HepG2 (cell line): ENCODE data around the gene TSHZ2. TPM values are rescaled to one million over a fixed set of nuclear protein-coding genes. Genes with fewer than 3 reads are reported as not detected.

Experiments used
- ATAC-seq: fragments of 200-7000 bp; cut with Tn5 transposase; 3 replicates; pipeline ENCODE4 v1.9.1; 2020; ENCODE audit warnings: mild to moderate bottlenecking, moderate library complexity
- BruUV-seq: library from RNA; stranded (reverse); fragments of 400-500 nt; replicated peaks from 2 replicates; lab custom pipeline; 2021; lab: Mats Ljungman, UMichigan
- CTCF ChIA-PET: fragments of 300-600 bp; formaldehyde crosslinking; extraction: SDS; loops from one replicate; lab custom pipeline; 2021; ENCODE audit warnings: low total read pairs, inconsistent platforms, low intra/inter-chr PET ratio; lab: Yijun Ruan, JAX
- POLR2A ChIA-PET: fragments of 350-600 bp; sonication (Branson Sonifier 250); formaldehyde crosslinking; loops from one replicate; lab custom pipeline; 2020; ENCODE audit warnings: antibody characterized with exemption, inconsistent platforms; lab: Yijun Ruan, JAX
- DNase-seq: peaks from one replicate; pipeline ENCODE4 v3.0.0-alpha.2; 2015; ENCODE audit warnings: low spot score
- FAIRE-seq: peaks from 3 replicates; lab custom pipeline; 2011; peaks lifted over from hg19 to GRCh38; lab: Jason Lieb, UNC
- H2AFZ ChIP-seq: one replicate; pipeline ENCODE4 v1.6.1; 2011; ENCODE audit warnings: low read length, inconsistent platforms
- H3K27ac ChIP-seq: fragments of 300-600 bp; 3 replicates; pipeline ENCODE4 v1.8.0; 2011; ENCODE audit warnings: mixed run types, mild to moderate bottlenecking, mixed read lengths, low read length, inconsistent platforms; ENCODE audit not compliant: insufficient read depth; ENCODE audit errors: extremely low read length
- H3K27me3 ChIP-seq, 2 experiments: fragments of 200-600 bp in 1 of 2; 2 replicates in 1 of 2; 3 replicates in 1 of 2; pipeline versions ENCODE4 v1.6.0 to v1.8.0; 2011; ENCODE audit warnings: low read length in 2 of 2, mild to moderate bottlenecking in 2 of 2, moderate library complexity in 2 of 2, inconsistent platforms in 1 of 2; ENCODE audit not compliant: insufficient read depth in 2 of 2, control insufficient read depth in 1 of 2
- H3K36me3 ChIP-seq, 2 experiments: fragments of 200-600 bp in 1 of 2; replicated peaks in 1 of 2; 2 replicates in 1 of 2; 3 replicates in 1 of 2; pipeline versions ENCODE4 v1.5.1 to v1.8.0; 2011; ENCODE audit warnings: low read length in 2 of 2, inconsistent platforms in 1 of 2; ENCODE audit not compliant: insufficient read depth in 2 of 2, control insufficient read depth in 1 of 2
- H3K4me1 ChIP-seq: 2 replicates; pipeline ENCODE4 v1.5.1; 2012; ENCODE audit warnings: low read length, inconsistent platforms; ENCODE audit not compliant: insufficient read depth
- H3K4me2 ChIP-seq: 2 replicates; pipeline ENCODE4 v1.6.0; 2011; ENCODE audit warnings: low read depth, low read length, inconsistent platforms
- H3K4me3 ChIP-seq, 3 experiments: fragments of 200-600 bp in 1 of 3; sonication (generic), shearing (Covaris generic) in 1 of 3; replicated peaks in 1 of 3; 2 replicates each; pipeline ENCODE4 v1.5.1; 2011 to 2016; ENCODE audit warnings: low read length in 3 of 3, inconsistent platforms in 2 of 3, low read depth in 2 of 3, mild to moderate bottlenecking in 2 of 3, control low read depth in 1 of 3, mixed read lengths in 1 of 3; ENCODE audit not compliant: insufficient read depth in 1 of 3
- H3K79me2 ChIP-seq: one replicate; pipeline ENCODE4 v1.6.1; 2011; ENCODE audit warnings: low read length, inconsistent platforms; ENCODE audit not compliant: insufficient read depth
- H3K9ac ChIP-seq: 2 replicates; pipeline ENCODE4 v1.6.0; 2011; ENCODE audit warnings: mild to moderate bottlenecking, low read depth, low read length, inconsistent platforms; ENCODE audit not compliant: insufficient read depth
- H3K9me3 ChIP-seq: 2 replicates; pipeline ENCODE4 v1.5.1; 2012; ENCODE audit warnings: mild to moderate bottlenecking, low read length
- H4K20me1 ChIP-seq: 2 replicates; pipeline ENCODE4 v1.6.0; 2011; ENCODE audit warnings: inconsistent platforms, mild to moderate bottlenecking, low read length, moderate library complexity; ENCODE audit not compliant: insufficient read depth
- ATM ChIP-seq: fragments of 450-650 bp; IDR thresholded peaks from 2 replicates; pipeline ENCODE4 v1.7.1; 2017; ENCODE audit warnings: mild to moderate bottlenecking, borderline replicate concordance
- FOSL2 ChIP-seq: sonication (generic); formaldehyde crosslinking; IDR thresholded peaks from 2 replicates; pipeline ENCODE4 v1.4.0; 2020; ENCODE audit warnings: missing genetic modification reagents
- KLF13 ChIP-seq: sonication (generic); formaldehyde crosslinking; IDR thresholded peaks from 2 replicates; pipeline ENCODE4 v1.4.0; 2020; ENCODE audit warnings: mild to moderate bottlenecking, missing genetic modification reagents
- MAFF ChIP-seq: IDR thresholded peaks from 2 replicates; pipeline ENCODE4 v1.6.1; 2011; ENCODE audit warnings: low read depth, low read length, improper control_type of control experiment
- PBX2 ChIP-seq: IDR thresholded peaks from 2 replicates; pipeline ENCODE4 v1.6.1; 2016; ENCODE audit warnings: control low read depth
- PHB2 ChIP-seq: fragments of 450-650 bp; IDR thresholded peaks from 2 replicates; pipeline ENCODE4 v1.6.1; 2018; ENCODE audit not compliant: partially characterized antibody
- RFXAP ChIP-seq: sonication (generic); formaldehyde crosslinking; IDR thresholded peaks from 2 replicates; pipeline ENCODE4 v1.4.0; 2020; ENCODE audit warnings: missing genetic modification reagents, borderline replicate concordance
- ZNF17 ChIP-seq: sonication (generic); formaldehyde crosslinking; IDR thresholded peaks from 2 replicates; pipeline ENCODE4 v1.5.0; 2020; ENCODE audit warnings: mild to moderate bottlenecking, missing genetic modification reagents
- ZNF770 ChIP-seq: sonication (generic); formaldehyde crosslinking; IDR thresholded peaks from 2 replicates; pipeline ENCODE4 v1.5.0; 2020; ENCODE audit warnings: mild to moderate bottlenecking, missing genetic modification reagents
- WGBS: methylation state at CpG from one replicate; pipeline ENCODE4 v1.1.6; 2017; ENCODE audit warnings: low lambda C conversion rate; 5-methylcytosine and 5-hydroxymethylcytosine counted together
- in situ Hi-C: cut with HindIII; loops from 2 replicates; pipeline ENCODE4 v1.10.0; 2017; ENCODE audit warnings: low pct_unique_long_range_greater_than_20kb; ENCODE audit not compliant: extremely low pct_ligation_motif_present
- intact Hi-C: fragments of 100-400 bp; cut with micrococcal nuclease; formaldehyde crosslinking; loops from one replicate; pipeline ENCODE4 v1.10.0; 2022; ENCODE audit not compliant: unreplicated experiment
- polyA plus RNA-seq, 8 experiments: library from polyadenylated mRNA; depleted of rRNA in 3 of 8; stranded (reverse) in 7 of 8; unstranded in 1 of 8; fragments of >200 nt; fragmentation: Illumina TruSeq in 4 of 8; extraction: Trizol in 4 of 8; gene quantifications; 2 replicates each; pipeline versions ENCODE4 v1.2.1 to v1.2.3, GENCODE V29; 2011 to 2016; ENCODE audit warnings: low read depth in 4 of 8, missing spikeins in 1 of 8, mixed read lengths in 1 of 8; ENCODE audit not compliant: insufficient read depth in 1 of 8
- total RNA-seq, 5 experiments: library from RNA; depleted of rRNA; stranded (reverse); fragments of >200 nt; fragmentation: Illumina TruSeq; extraction: Trizol; gene quantifications; 2 replicates each; pipeline ENCODE4 v1.2.3, GENCODE V29; 2016; ENCODE audit warnings: low read depth in 1 of 5
- TF ChIP-seq, protein P1 (sequence below): sonication (generic); formaldehyde crosslinking; IDR thresholded peaks from 2 replicates; pipeline ENCODE4 v1.8.1; 2022; ENCODE audit warnings: low read depth, mild to moderate bottlenecking, missing genetic modification reagents
- TF ChIP-seq, protein P2 (sequence below): sonication (generic); formaldehyde crosslinking; IDR thresholded peaks from 2 replicates; pipeline ENCODE4 v1.5.0; 2020; ENCODE audit warnings: missing genetic modification reagents
- TF ChIP-seq, protein P3 (sequence below): sonication (generic); formaldehyde crosslinking; IDR thresholded peaks from 2 replicates; pipeline ENCODE4 v1.5.1; 2020; ENCODE audit warnings: mild to moderate bottlenecking, missing genetic modification reagents, moderate library complexity

TSHZ2 gene
- total and polyA plus RNA-seq, 2 of the 13 experiments (the other 11 are each of a cell fraction or from before 2014, with no cell fraction given) = 0.01 TPM; not detected in 1

- ChIA-PET CTCF (no interaction called here), POLR2A (interaction anchor here (1.9 kb wide), 1 partner anchor 20 kb away, joined by 9 read pairs; no protein-coding TSS in a partner anchor)
- intact Hi-C loops = no loop called here
- Histone ChIP-seq H3K4me3 (no peak overlapping the region), H3K79me2 (no peaks in the 10 kb centered on the region), H3K9me3 (no peaks in the 10 kb centered on the region), H2AFZ (no peak overlapping the region), H3K4me2 (no peak overlapping the region), H3K27me3 (no peaks in the 10 kb centered on the region), H3K4me1 (peaks cover 55% of the 10 kb centered on the region), H3K27ac (no peak overlapping the region), H4K20me1 (no peaks in the 10 kb centered on the region), H3K9ac (no peak overlapping the region), H3K36me3 (no peaks in the 10 kb centered on the region)
- BruUV-seq = no TSS peak
- DNase-seq (no peak), FAIRE-seq (no peak), ATAC-seq (no peak)
- in situ Hi-C loops = no loop called here
- WGBS = 80% methylated on average over 8 of the region's 8 CpGs
- TF ChIP-seq, protein P1, sequence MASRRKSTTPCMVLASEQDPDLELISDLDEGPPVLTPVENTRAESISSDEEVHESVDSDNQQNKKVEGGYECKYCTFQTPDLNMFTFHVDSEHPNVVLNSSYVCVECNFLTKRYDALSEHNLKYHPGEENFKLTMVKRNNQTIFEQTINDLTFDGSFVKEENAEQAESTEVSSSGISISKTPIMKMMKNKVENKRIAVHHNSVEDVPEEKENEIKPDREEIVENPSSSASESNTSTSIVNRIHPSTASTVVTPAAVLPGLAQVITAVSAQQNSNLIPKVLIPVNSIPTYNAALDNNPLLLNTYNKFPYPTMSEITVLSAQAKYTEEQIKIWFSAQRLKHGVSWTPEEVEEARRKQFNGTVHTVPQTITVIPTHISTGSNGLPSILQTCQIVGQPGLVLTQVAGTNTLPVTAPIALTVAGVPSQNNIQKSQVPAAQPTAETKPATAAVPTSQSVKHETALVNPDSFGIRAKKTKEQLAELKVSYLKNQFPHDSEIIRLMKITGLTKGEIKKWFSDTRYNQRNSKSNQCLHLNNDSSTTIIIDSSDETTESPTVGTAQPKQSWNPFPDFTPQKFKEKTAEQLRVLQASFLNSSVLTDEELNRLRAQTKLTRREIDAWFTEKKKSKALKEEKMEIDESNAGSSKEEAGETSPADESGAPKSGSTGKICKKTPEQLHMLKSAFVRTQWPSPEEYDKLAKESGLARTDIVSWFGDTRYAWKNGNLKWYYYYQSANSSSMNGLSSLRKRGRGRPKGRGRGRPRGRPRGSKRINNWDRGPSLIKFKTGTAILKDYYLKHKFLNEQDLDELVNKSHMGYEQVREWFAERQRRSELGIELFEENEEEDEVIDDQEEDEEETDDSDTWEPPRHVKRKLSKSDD (CRISPR knock-in tag) = no peak
- TF ChIP-seq, protein P2, sequence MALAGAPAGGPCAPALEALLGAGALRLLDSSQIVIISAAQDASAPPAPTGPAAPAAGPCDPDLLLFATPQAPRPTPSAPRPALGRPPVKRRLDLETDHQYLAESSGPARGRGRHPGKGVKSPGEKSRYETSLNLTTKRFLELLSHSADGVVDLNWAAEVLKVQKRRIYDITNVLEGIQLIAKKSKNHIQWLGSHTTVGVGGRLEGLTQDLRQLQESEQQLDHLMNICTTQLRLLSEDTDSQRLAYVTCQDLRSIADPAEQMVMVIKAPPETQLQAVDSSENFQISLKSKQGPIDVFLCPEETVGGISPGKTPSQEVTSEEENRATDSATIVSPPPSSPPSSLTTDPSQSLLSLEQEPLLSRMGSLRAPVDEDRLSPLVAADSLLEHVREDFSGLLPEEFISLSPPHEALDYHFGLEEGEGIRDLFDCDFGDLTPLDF (CRISPR knock-in tag) = no peak
- TF ChIP-seq ZNF770 (no peak), MAFF (0 out of 2 replicates have a peak, but pooled peaks have one; percentile 9), RFXAP (no peak), PHB2 (no peak), ZNF17 (CRISPR knock-in tag) (no peak), KLF13 (CRISPR knock-in tag) (no peak), PBX2 (CRISPR knock-in tag) (no peak), ATM (no peak), FOSL2 (CRISPR knock-in tag) (peak; percentile 67)
- TF ChIP-seq, protein P3, sequence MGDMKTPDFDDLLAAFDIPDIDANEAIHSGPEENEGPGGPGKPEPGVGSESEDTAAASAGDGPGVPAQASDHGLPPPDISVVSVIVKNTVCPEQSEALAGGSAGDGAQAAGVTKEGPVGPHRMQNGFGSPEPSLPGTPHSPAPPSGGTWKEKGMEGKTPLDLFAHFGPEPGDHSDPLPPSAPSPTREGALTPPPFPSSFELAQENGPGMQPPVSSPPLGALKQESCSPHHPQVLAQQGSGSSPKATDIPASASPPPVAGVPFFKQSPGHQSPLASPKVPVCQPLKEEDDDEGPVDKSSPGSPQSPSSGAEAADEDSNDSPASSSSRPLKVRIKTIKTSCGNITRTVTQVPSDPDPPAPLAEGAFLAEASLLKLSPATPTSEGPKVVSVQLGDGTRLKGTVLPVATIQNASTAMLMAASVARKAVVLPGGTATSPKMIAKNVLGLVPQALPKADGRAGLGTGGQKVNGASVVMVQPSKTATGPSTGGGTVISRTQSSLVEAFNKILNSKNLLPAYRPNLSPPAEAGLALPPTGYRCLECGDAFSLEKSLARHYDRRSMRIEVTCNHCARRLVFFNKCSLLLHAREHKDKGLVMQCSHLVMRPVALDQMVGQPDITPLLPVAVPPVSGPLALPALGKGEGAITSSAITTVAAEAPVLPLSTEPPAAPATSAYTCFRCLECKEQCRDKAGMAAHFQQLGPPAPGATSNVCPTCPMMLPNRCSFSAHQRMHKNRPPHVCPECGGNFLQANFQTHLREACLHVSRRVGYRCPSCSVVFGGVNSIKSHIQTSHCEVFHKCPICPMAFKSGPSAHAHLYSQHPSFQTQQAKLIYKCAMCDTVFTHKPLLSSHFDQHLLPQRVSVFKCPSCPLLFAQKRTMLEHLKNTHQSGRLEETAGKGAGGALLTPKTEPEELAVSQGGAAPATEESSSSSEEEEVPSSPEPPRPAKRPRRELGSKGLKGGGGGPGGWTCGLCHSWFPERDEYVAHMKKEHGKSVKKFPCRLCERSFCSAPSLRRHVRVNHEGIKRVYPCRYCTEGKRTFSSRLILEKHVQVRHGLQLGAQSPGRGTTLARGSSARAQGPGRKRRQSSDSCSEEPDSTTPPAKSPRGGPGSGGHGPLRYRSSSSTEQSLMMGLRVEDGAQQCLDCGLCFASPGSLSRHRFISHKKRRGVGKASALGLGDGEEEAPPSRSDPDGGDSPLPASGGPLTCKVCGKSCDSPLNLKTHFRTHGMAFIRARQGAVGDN (CRISPR knock-in tag) = no peak
Observed at GRCh38 chr20:52923123-52923937, 48.8 kb upstream of the TSHZ2 start.
